HG03045 (cell line): ENCODE measurements around the gene MYL3.
"Not testable (repeated sequence)": the region's sequence is repeated elsewhere in the genome, so short reads cannot be mapped to it uniquely, and the experiment has no call there.

ENCODE experiments used
- ATAC-seq: cut with Tn5 transposase; IDR thresholded peaks from one replicate; pipeline ENCODE4 v1.9.1; 2021; ENCODE audit warnings: mild to moderate bottlenecking, moderate library complexity; ENCODE audit not compliant: unreplicated experiment

The MYL3 gene

DNA sequence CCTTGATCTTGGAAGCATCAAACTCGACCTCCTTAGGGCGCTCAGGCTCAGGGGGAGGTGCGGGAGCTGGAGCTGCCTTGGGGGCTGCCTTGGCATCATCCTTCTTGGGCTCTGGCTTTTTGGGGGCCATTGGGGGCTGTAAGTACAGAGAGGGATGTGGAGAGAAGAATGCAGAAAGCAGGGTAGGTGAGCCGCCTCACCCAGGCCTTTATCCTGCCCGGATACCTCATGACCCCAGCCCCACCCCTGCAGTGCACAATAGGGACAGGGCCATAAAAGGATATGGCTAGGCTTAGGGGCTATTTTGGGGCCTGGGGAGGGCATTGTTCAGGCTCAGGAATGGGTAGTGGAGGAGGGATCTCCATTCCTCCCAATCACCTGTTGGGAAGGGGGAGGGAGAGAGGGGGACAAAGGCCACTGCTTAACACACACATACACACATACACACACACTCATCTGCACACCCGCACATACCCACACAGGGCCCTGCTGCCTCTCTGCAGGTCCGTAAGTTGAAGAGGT, at the start of gene MYL3:
Gene MYL3 (minus strand): TSS at position 184 of the 522 bp plus-strand sequence. CDS start 54 bp downstream, at position 130.
- ATAC-seq = no peak

GRCh38 chr3:46912986-46913385, 49.7 kb upstream of the MYL3 start:
- no peak for ATAC-seq

DNA sequence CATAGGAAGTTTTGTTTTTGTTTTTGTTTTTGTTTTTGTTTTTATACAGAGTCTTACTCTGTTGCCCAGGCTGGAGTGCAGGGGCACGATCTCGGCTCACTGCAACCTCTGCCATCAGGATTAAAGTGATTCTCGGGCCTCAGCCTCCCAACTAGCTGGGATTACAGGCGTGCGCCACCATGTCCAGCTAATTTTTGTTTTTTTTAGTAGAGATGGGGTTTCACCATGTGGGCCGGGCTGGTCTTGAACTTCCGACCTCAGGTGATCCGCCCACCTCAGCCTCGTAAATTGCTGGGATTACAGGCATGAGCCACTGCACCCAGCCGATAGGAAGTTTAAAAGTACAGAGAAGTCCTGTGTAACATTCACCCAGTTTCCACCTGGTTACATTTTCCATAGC, 47.7 kb upstream of the MYL3 start:
- not testable (repeated sequence) for ATAC-seq

DNA sequence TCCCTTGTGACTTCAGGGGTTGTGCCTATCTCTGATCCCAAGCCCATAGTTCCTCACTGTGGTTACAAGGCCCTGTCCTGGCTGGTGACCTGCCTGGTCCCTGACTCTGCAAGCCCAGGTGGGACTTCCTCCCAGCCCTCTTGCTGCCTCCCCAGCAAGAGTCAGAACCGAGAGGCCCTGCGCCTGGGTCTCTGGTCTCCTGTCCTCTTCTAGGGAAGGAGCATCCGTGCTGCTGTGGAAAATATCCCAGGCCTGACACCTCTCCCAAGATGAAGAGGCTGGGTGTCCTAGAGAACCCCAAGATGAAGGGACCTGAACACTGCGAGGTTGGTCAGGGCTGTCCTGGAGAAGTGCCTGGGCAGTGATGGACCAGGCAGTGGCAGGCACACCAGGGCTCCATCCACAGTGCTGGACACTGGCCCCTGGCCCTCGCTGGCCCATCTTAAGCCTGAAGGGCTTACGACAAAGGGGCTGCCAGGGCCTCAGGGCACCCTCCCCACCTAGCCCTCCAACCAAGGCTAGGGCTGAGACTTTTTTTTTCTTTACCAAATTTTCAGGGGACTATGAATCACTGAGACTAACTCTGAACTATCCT, 47.0 kb upstream of the MYL3 start:
- ATAC-seq = no peak

DNA sequence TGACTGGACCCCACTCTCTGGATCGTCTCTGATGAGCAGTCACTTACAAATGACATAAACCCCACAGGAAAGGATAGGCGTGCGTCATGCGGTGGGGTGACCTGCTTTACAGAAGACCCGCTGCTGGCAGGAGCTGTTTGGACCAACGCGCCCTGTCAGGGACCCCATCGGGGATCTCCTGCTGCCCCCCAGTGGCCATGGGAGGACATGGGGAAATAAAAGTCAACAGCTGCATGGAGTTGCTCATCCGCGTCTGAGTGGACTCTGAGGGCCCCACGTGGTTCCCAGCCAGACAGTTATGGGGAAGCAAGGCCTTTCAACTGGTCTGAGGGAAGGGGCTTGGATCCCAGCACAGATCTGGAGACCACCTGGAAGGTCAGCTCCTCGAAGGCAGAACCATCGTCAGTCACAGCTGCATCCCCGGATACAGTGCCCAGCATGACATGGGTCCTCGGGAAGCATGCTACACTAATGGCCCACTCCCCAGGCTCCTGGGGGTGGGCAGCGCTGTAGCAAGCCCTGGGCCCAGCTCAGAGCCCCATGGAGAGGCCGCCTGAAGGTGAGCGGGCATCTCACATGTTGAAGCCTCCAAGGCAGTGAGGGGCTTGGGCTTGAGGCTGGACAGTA, 46.4 kb upstream of the MYL3 start:
- ATAC-seq = no peak

GRCh38 chr3:46908986-46909534, 45.8 kb upstream of the MYL3 start:
- no peak for ATAC-seq

- ATAC-seq = no peak
Observed at GRCh38 chr3:46908294-46908985, 45.2 kb upstream of the MYL3 start.

DNA sequence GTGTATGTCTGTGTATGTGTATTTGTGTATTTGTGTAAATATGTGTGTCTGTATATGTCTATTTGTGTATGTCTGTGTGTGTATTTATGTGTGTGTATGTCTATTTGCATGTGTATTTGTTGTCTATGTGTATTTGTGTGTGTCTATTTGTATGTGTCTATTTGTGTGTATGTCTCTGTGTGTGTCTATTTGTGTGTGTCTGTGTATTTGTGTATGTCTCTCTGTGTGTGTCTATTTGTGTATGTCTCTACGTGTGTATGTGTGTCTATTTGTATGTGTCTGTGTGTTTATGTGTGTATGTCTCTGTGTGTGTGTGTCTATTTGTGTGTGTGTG, 44.7 kb upstream of the MYL3 start:
- ATAC-seq = no peak

GRCh38 chr3:46907271-46907670, 44.0 kb upstream of the MYL3 start:
- no peak for ATAC-seq

GRCh38 chr3:46906471-46907058, 43.3 kb upstream of the MYL3 start:
- no peak for ATAC-seq

DNA sequence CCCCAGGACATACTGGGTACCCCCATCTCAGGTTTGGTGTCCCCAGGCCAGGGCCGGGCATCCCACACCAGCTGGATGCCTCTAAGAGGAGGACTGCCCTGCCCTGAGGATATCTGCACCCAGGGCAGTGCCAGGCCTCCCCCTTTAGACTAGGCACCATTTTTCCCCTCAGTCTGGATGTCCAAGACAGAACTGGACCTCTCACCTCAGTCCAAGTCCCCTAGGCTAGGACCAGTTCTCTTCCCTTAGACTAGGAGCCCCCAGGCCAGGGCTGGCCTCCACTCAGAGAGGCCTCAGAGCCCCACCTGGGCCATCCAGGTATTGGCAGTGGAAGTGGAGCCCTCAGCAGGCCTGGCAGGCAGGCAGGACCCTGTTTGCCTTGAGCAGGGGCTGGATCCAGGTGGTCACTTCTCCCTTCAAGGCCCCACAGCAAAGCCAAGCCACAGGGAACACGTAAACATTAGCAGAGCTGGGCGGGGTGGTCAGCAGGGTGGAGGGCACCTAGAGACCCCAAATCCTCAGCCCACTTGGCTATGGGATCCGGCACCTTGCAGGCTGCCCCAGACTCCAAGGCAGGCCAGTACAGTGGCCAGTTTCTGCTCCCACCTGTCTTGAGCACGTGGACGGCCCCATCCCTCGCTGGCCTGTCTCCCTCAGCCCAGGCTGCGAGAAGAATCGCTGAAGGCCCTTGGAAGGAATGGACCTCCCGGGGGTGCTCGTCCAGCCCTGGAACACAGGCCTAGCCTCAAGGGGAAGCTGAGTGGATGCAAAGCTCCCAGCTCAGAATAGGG, 42.6 kb upstream of the MYL3 start:
- ATAC-seq = no peak

DNA sequence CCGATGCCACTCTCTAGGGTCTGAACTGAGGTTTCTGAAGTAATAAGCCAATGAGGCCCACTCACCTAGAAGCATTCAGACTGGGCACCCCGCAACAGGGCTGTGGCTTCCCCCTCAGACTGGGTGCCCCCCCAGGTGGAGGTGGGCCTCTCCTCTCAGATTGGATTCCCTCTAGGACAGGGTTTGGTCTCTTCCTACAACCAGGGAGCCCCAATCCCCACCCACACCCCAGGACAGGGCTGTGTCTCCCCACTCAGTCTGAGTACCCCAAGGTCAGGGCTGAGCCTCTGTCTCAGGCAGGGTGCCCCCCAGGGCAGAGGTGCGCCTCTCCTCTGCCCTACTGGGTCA, 41.9 kb upstream of the MYL3 start:
- no peak for ATAC-seq

- no peak for ATAC-seq
Observed at GRCh38 chr3:46904303-46905212, 41.3 kb upstream of the MYL3 start.

DNA sequence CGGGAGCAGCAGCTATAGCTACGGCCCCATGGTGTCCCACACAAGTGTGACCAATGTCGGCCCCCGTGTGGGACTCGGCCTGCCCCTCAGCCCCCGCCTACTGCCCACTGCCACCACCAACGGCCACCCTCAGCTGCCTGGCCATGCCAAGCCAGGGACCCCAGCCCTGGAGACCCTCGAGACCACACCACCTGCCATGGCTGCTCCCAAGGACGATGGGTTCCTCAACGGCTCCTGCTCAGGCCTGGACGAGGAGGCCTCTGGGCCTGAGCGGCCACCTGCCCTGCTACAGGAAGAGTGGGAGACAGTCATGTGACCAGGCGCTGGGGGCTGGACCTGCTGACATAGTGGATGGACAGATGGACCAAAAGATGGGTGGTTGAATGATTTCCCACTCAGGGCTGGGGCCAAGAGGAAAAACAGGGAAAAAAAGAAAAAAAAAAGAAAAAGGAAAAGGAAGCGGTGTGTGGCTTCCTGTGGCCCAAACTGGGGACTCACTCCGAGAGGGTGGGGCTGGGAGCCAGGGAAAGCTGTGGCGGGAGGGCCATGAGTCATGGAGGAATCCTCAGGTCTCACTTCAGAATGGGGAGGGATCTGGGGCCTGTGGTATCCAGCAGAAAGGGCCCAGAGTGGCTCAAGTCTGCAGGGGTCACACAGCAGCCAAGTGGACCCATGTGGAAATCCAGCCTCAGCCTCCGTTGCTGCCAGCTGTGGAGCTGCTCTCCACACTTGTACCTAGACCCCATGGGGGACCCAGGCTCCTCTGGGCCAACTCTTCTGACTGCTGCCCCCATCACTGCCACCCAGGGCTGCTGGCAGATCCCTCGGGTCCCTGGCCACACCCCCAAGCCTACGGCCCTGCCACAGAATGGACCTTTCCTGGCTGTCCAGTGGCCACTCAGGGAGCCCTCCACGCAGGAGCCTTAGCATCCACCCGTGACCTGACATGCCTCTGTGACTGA, 40.4 kb upstream of the MYL3 start:
- no peak for ATAC-seq

DNA sequence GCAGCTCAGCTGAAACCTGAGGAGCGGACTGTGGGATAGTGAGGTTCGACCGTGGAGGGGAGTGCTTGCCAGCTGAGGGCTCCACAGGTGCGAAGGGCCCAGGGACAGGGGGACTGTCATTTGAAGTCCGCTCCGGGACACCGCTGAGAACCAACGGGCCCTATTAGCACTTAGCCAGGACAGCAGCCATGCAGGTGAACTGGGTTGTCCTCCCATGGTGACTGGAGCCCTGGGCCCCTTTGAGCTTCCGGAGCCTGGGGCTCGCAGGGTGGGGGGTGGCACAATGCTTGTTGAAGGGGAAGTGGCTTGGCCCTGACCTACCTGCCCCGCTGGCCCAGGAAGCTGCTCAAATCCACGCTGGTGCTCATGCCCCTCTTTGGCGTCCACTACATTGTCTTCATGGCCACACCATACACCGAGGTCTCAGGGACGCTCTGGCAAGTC, 39.0 kb upstream of the MYL3 start:
- no peak for ATAC-seq

- ATAC-seq = no peak
Observed at GRCh38 chr3:46901591-46902187, 38.4 kb upstream of the MYL3 start.

DNA sequence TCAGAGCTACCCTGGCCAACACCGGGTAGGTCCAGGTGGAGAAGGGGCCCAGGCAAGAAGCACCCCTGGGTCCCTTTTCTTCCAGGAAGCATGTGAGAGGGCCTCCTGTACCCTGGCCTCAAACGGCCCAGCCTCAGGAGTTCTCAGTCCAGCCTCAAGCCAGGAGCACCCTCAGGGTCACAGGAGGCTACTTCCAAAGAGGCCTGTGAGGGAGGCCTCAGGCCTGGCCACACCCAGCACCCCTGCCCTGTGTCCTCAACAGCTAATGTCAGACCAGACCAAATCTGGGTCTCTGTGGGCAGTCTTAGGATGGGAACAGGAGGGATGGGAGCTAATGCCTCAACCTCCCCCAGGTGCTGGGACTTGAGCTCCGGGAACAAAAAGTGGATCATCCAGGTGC, 37.8 kb upstream of the MYL3 start:
- no peak for ATAC-seq

- ATAC-seq = no peak
Observed at GRCh38 chr3:46900356-46900755, 37.1 kb upstream of the MYL3 start.

DNA sequence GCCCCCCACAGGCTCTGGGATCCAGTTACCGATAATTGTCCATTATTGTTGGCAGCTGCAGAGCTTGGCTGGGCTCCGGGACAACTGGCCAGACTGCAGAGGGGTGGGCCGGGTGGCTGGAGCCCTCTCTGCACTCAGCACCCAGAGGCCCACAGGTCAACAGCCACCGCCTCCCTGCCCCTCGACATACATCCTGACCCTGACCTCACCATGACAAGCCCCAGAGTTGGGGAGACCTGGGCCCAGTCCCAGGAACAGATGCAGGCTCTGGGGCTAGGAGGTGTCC, 36.7 kb upstream of the MYL3 start:
- no peak for ATAC-seq
